Measurements from ENCODE around the gene PPP3CA. TPM values are rescaled to one million over a fixed set of nuclear protein-coding genes. Genes with fewer than 3 reads are reported as not detected.

PPP3CA gene
- total and polyA plus RNA-seq, 2 of the 13 experiments (the other 11 are each of a cell fraction or from before 2014, with no cell fraction given) = 4.8 to 13.2 TPM

DNA sequence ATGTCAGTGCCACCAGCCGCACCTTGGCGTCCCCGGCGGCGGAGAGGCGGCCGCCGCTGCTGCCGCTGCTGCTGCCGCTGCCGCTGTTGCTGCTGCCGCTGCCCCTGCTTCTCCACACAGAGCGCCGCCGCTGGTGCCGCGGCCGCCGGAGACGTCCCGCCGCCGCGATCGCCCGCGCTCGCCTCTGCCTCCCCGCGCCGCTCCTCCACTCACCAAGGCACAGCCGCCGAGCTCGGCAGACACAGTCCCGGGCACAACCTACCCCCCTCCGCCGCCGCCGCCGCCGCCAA lies at the start of gene PPP3CA (continued):
- TF ChIP-seq RFX5 (IDR thresholded peaks at IDR 0.05; ENCODE audit: low read depth, low read length) (no peak), ZNF235 (CRISPR knock-in tag; IDR thresholded peaks at IDR 0.05; ENCODE audit: borderline replicate concordance) (no peak), CEBPB (IDR thresholded peaks at IDR 0.05; ENCODE audit: borderline replicate concordance, low read depth, low read length) (no peak), RXRA (CRISPR knock-in tag; IDR thresholded peaks at IDR 0.05) (no peak), PCBP2 (optimal IDR thresholded peaks at IDR 0.05; ENCODE audit: low read depth, low read length, poor library complexity, severe bottlenecking) (no peak), KLF13 (CRISPR knock-in tag; IDR thresholded peaks at IDR 0.05) (no peak), ZSCAN9 (CRISPR knock-in tag; IDR thresholded peaks at IDR 0.05; ENCODE audit: borderline replicate concordance) (no peak), JUNB (CRISPR knock-in tag; IDR thresholded peaks at IDR 0.05; ENCODE audit: borderline replicate concordance) (no peak), MTA1 (CRISPR knock-in tag; IDR thresholded peaks at IDR 0.05; ENCODE audit: borderline replicate concordance) (no peak), KDM3A (CRISPR knock-in tag; IDR thresholded peaks at IDR 0.05; ENCODE audit: low read depth) (no peak), RNF2 (conservative IDR thresholded peaks at IDR 0.05; ENCODE audit: low read depth) (no peak), SP1 (IDR thresholded peaks at IDR 0.05) (no peak), SP1 (CRISPR knock-in tag; IDR thresholded peaks at IDR 0.05) (no peak), ZNF362 (CRISPR knock-in tag; IDR thresholded peaks at IDR 0.05; ENCODE audit: borderline replicate concordance) (no peak), RELA (CRISPR knock-in tag; IDR thresholded peaks at IDR 0.05) (no peak), SOX5 (CRISPR knock-in tag; IDR thresholded peaks at IDR 0.05; ENCODE audit: borderline replicate concordance) (no peak), ZNF557 (CRISPR knock-in tag; IDR thresholded peaks at IDR 0.05) (no peak), ATF4 (CRISPR knock-in tag; IDR thresholded peaks at IDR 0.05) (no peak), ZNF747 (CRISPR knock-in tag; IDR thresholded peaks at IDR 0.05; ENCODE audit: borderline replicate concordance) (no peak), RFX3 (CRISPR knock-in tag; IDR thresholded peaks at IDR 0.05) (no peak), ZNF263 (CRISPR knock-in tag; IDR thresholded peaks at IDR 0.05) (peak; percentile 95), HNRNPH1 (optimal IDR thresholded peaks at IDR 0.05; ENCODE audit: low read depth, low read length) (no peak)
- TF ChIP-seq, protein P1, sequence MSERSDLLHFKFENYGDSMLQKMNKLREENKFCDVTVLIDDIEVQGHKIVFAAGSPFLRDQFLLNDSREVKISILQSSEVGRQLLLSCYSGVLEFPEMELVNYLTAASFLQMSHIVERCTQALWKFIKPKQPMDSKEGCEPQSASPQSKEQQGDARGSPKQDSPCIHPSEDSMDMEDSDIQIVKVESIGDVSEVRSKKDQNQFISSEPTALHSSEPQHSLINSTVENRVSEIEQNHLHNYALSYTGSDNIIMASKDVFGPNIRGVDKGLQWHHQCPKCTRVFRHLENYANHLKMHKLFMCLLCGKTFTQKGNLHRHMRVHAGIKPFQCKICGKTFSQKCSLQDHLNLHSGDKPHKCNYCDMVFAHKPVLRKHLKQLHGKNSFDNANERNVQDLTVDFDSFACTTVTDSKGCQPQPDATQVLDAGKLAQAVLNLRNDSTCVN (CRISPR knock-in tag; IDR thresholded peaks at IDR 0.05; ENCODE audit: borderline replicate concordance) = no peak
- TF ChIP-seq, protein P2, sequence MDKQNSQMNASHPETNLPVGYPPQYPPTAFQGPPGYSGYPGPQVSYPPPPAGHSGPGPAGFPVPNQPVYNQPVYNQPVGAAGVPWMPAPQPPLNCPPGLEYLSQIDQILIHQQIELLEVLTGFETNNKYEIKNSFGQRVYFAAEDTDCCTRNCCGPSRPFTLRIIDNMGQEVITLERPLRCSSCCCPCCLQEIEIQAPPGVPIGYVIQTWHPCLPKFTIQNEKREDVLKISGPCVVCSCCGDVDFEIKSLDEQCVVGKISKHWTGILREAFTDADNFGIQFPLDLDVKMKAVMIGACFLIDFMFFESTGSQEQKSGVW (CRISPR knock-in tag; IDR thresholded peaks at IDR 0.05; ENCODE audit: borderline replicate concordance) = no peak
- TF ChIP-seq, protein P3, sequence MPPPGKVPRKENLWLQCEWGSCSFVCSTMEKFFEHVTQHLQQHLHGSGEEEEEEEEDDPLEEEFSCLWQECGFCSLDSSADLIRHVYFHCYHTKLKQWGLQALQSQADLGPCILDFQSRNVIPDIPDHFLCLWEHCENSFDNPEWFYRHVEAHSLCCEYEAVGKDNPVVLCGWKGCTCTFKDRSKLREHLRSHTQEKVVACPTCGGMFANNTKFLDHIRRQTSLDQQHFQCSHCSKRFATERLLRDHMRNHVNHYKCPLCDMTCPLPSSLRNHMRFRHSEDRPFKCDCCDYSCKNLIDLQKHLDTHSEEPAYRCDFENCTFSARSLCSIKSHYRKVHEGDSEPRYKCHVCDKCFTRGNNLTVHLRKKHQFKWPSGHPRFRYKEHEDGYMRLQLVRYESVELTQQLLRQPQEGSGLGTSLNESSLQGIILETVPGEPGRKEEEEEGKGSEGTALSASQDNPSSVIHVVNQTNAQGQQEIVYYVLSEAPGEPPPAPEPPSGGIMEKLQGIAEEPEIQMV (CRISPR knock-in tag; IDR thresholded peaks at IDR 0.05; ENCODE audit: low read depth) = no peak
- TF ChIP-seq, protein P4, sequence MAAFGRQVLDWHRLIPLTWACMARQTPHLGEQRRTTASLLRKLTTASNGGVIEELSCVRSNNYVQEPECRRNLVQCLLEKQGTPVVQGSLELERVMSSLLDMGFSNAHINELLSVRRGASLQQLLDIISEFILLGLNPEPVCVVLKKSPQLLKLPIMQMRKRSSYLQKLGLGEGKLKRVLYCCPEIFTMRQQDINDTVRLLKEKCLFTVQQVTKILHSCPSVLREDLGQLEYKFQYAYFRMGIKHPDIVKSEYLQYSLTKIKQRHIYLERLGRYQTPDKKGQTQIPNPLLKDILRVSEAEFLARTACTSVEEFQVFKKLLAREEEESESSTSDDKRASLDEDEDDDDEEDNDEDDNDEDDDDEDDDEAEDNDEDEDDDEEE (CRISPR knock-in tag; IDR thresholded peaks at IDR 0.05) = no peak
- TF ChIP-seq, protein P5, sequence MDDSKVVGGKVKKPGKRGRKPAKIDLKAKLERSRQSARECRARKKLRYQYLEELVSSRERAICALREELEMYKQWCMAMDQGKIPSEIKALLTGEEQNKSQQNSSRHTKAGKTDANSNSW (CRISPR knock-in tag; IDR thresholded peaks at IDR 0.05; ENCODE audit: borderline replicate concordance) = no peak
